Forelimb muscle (tissue), 1 donor: ENCODE measurements around the gene RASL10A. TPM values are rescaled to one million over a fixed set of nuclear protein-coding genes. Genes with fewer than 3 reads are reported as not detected.

Experiments
- DNase-seq: peaks from one replicate; pipeline ENCODE4 v3.0.0-alpha.2; 2013; ENCODE audit warnings: low read depth
- polyA plus RNA-seq: library from polyadenylated mRNA; unstranded; fragments of 120-200 nt; gene quantifications from one replicate; pipeline ENCODE4 v1.2.1, GENCODE V29; 2013; ENCODE audit not compliant: insufficient read length

Gene RASL10A
- polyA plus RNA-seq, 1 donor, result 2.5 TPM

- DNase-seq, result no peak
Measured at GRCh38 chr22:29306835-29307595, 8.5 kb downstream of the RASL10A start.

- no peak for DNase-seq
Measured at GRCh38 chr22:29306175-29306834, 9.2 kb downstream of the RASL10A start, which contains the start of gene GAS2L1. GAS2L1 (plus strand) TSS chr22:29306650; CDS start chr22:29308106, 1,456 bp downstream.

DNA sequence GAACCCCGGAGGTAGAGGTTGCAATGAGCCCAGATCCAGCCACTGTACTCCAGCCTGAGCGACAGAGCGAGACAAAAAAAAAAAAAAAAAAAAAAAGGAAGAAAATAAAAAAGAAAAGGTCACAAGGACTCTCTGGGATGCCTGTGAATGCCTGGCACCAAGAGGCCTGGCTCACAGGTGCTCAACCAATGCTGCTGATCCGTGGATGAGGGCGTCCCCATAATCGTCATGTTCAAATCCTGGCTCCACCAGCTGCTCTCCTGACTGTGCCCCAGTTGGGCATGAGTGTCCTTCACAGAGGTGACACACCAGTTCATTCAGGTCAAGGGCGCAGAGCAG, 9.7 kb downstream of the RASL10A start:
- no peak for DNase-seq

GRCh38 chr22:29302681-29303465, 12.6 kb downstream of the RASL10A start:
- DNase-seq, result no peak

GRCh38 chr22:29302402-29302680, 13.2 kb downstream of the RASL10A start:
- no peak for DNase-seq

- no peak for DNase-seq
Measured at GRCh38 chr22:29301716-29302401, 13.6 kb downstream of the RASL10A start.

DNA sequence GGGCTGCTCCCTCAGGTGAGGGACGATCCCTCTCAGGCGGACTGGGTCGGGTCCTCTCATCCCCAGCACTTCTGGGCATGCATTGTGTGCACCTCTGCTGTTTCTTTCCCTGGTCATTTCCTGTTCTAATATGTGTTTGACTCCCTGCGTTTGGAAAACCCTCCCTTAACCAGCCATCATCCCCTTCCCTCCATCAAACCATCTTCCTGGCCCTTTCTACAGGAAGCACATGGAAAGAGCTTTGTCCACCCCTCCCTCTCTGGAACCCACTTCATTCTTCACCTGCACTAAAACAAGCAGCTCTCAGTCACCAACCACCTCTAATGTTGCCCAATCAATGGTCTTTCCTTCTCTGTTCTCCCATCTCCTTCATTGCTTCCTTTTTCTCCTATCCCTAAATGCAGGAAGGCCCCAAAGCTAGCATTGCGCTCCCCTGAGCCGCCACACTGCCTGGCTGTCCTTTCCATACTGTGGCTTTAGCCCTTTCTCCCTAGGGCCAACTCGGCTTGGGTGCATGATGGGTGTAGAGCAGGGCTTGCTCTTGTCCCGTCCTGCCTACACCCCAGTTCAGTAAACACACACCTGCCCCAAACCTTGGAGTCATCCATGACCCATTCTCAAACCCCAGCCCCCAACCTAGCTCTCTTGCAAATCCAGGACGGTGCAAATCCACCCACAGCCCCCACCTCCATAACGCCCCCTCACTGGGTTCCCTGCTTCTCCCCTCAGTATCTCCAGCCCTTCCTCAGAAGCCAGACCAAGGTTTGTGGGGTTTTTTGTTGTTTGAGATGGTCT, 14.5 kb downstream of the RASL10A start:
- DNase-seq, result no peak

DNA sequence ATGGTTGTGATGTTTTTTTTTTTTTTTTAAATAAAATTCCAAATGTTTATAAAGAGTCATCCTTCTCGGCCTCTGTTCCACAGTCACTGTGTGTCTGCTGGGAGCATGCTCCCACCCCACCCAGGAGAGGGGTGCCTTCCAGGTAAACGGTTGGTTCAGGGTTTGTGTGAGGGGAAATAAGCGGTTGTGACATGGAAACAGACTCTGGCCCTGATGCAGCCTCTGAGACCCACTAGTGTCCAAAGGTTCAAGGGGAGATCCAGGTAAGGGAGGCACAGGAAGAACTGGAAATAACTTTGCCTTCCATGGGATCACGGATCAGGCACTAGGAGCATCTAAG, 15.1 kb downstream of the RASL10A start:
- DNase-seq, result no peak

GRCh38 chr22:29299136-29299900, 16.2 kb downstream of the RASL10A start:
- DNase-seq, result no peak

GRCh38 chr22:29298641-29299040, 16.9 kb downstream of the RASL10A start:
- DNase-seq, result no peak

DNA sequence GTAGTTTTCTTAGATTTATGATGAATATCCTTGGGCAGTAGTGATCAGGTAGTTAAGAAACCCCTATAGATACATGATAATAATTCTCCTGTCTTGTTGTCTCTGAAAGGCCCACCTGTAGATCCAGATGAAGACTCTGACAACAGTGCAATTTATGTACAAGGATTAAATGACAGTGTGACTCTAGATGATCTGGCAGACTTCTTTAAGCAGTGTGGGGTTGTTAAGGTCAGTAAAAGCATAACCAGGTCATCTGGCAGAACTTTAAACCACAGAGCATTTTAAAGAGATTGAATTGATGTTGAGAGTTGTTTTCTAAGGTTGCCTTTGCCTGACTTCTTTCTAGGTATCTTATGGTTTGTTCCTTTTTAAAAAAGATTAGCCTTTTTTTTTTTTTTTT, 23.1 kb downstream of the RASL10A start:
- no peak for DNase-seq

DNA sequence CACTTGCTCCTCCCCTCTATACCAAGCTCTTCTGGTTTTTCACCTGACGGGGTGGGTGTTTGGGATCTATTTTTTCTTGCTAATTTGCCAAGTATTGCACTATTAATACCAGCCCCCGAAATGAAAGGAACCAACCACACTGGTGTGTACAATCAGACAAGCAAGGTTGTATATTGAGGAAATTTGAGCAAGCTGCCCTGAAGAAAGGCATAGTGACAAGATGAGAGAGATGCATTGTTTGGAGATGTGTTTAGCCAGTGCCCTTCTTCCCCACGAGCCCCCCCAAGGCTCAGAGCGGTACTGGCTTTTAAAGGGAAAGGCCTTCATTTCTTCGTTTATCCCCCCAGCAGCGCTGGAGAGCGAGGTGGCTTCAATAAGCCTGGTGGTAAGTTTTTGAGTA, 24.3 kb downstream of the RASL10A start:
- DNase-seq, result no peak

- no peak for DNase-seq
Measured at GRCh38 chr22:29290061-29290460, 25.4 kb downstream of the RASL10A start.

GRCh38 chr22:29288837-29289236, 26.7 kb downstream of the RASL10A start:
- no peak for DNase-seq

GRCh38 chr22:29284196-29284595, 31.3 kb downstream of the RASL10A start:
- no peak for DNase-seq

DNA sequence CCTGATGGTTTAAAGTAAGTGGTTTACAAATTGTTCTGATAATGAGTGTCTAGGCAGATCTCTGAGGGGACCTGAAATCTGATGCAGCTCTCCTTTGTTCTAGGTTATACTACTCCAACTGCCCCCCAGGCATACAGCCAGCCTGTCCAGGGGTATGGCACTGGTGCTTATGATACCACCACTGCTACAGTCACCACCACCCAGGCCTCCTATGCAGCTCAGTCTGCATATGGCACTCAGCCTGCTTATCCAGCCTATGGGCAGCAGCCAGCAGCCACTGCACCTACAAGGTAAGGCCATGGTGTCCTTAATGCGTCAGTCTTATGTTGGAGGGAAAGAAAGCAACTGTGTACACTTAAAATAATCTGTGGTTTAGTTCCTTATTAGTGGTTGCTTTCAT, 37.6 kb downstream of the RASL10A start:
- no peak for DNase-seq

DNA sequence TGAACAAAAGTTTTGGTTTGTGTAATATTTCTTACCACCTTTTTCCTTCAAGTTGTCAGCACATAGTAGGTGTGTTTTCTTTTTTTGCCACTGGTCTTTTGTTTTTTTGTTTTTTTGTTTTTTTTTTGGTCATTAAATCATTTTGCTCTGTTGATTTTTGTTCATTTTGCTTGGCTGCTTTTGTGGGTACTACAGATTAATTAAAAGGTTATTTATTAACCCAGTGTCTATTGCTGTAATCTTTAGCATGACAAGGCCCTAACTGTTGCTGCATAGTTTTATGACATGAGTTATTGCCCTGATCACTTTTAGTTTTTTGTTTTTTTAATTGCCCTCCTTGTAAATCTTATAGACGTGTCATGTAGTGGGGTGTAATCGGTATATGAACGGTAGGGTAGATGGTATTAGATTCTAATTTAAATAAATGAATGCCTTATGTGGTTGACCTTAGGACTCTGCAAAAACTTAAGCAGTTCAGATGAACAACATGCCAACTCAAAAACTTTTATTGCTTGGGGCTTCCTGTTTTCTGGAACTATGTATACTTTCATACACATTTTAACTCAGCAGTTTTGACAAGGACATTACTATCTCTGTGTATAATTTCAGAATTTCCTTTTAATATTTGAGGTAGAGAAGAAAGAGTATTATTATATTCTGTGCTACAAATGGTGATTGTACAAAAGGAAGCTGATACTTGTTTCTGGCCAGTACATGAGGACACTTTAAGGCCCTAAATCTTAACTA, 39.5 kb downstream of the RASL10A start:
- DNase-seq, result no peak

GRCh38 chr22:29275167-29275566, 40.3 kb downstream of the RASL10A start:
- DNase-seq, result no peak

DNA sequence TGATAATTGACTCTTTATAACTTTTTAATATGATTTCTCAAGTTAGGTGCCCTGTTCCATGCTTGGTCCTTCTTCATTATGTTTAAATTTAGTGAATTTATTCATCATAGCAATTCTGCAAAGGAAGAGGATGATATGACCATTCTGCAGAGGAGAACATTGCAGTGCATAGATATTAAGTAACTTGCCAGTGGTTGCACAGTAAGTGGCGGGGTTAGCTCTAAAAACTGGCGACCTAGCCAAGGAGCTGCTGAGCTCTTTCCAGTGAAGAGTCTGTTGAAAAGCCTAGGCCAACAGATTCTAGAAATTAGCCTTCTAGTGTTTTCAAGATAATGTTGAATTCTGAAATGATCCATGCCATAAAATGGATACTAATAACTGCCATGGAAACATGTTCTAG, 42.9 kb downstream of the RASL10A start:
- DNase-seq, result no peak
